Smooth muscle cell (in vitro differentiated cells): Measurements from ENCODE around the gene P2RX7. TPM values are rescaled to one million over a fixed set of nuclear protein-coding genes. Genes with fewer than 3 reads are reported as not detected.

Experiments used
- DNase-seq: peaks from one replicate; lab custom pipeline; 2025; ENCODE audit not compliant: unreplicated experiment; lab: John Stamatoyannopoulos, UW
- H2AFZ ChIP-seq: fragments of 200-600 bp; sonication (generic); 2 replicates; pipeline ENCODE4 v1.6.0; 2016; ENCODE audit warnings: antibody characterized with exemption, low read depth, mild to moderate bottlenecking
- H3F3A ChIP-seq: fragments of 200-600 bp; sonication (generic); 2 replicates; pipeline ENCODE4 v1.6.0; 2017; ENCODE audit warnings: antibody characterized with exemption, low read depth
- H3K27ac ChIP-seq: fragments of 200-600 bp; sonication (generic); 2 replicates; pipeline ENCODE4 v1.5.1; 2016; ENCODE audit warnings: low read depth, mild to moderate bottlenecking
- H3K27me3 ChIP-seq: fragments of 200-600 bp; sonication (generic); 2 replicates; pipeline ENCODE4 v1.6.1; 2016; ENCODE audit warnings: low read depth, mild to moderate bottlenecking
- H3K36me3 ChIP-seq: fragments of 200-600 bp; sonication (generic); 2 replicates; pipeline ENCODE4 v1.5.1; 2016; ENCODE audit warnings: low read depth
- H3K4me1 ChIP-seq: fragments of 200-600 bp; sonication (generic); 2 replicates; pipeline ENCODE4 v1.5.1; 2016; ENCODE audit warnings: low read depth
- H3K4me2 ChIP-seq: fragments of 200-600 bp; sonication (generic); 2 replicates; pipeline ENCODE4 v1.6.0; 2016; ENCODE audit warnings: mild to moderate bottlenecking
- H3K4me3 ChIP-seq: fragments of 200-600 bp; sonication (generic); 2 replicates; pipeline ENCODE4 v1.5.1; 2016; ENCODE audit warnings: mild to moderate bottlenecking
- H3K79me2 ChIP-seq: fragments of 200-600 bp; sonication (generic); 2 replicates; pipeline ENCODE4 v1.6.0; 2016; ENCODE audit warnings: low read depth, mild to moderate bottlenecking
- H3K9ac ChIP-seq: fragments of 200-600 bp; sonication (generic); 2 replicates; pipeline ENCODE4 v1.6.0; 2016; ENCODE audit warnings: low read depth
- H3K9me3 ChIP-seq: fragments of 200-600 bp; sonication (generic); replicated peaks from 2 replicates; pipeline ENCODE4 v1.5.1; 2016; ENCODE audit warnings: low read depth
- H4K20me1 ChIP-seq: fragments of 200-600 bp; sonication (generic); 2 replicates; pipeline ENCODE4 v1.6.0; 2016; ENCODE audit warnings: low read depth
- WGBS: methylation state at CpG from one replicate; pipeline ENCODE4 v1.1.7; 2016; ENCODE audit warnings: low lambda C conversion rate; 5-methylcytosine and 5-hydroxymethylcytosine counted together
- polyA plus RNA-seq: library from polyadenylated mRNA; unstranded; fragments of >200 nt; fragmentation: Nextera tagmentation; extraction: Ambion mirVana; gene quantifications from 2 replicates; pipeline ENCODE4 v1.2.1, GENCODE V29; 2016
- total RNA-seq: library from RNA; depleted of rRNA; stranded (reverse); fragments of >200 nt; gene quantifications from 2 replicates; pipeline ENCODE4 v1.2.3, GENCODE V29; 2014
- TF ChIP-seq, protein P1 (sequence below): fragments of 200-600 bp; sonication (generic); IDR thresholded peaks from 2 replicates; pipeline ENCODE4 v1.5.1; 2017; ENCODE audit warnings: borderline replicate concordance, mild to moderate bottlenecking, antibody characterized with exemption; ENCODE audit not compliant: insufficient read depth, poor library complexity, severe bottlenecking

P2RX7 gene
- total and polyA plus RNA-seq, 2 experiments from 2014 or later, result 1.1 to 1.6 TPM

DNA sequence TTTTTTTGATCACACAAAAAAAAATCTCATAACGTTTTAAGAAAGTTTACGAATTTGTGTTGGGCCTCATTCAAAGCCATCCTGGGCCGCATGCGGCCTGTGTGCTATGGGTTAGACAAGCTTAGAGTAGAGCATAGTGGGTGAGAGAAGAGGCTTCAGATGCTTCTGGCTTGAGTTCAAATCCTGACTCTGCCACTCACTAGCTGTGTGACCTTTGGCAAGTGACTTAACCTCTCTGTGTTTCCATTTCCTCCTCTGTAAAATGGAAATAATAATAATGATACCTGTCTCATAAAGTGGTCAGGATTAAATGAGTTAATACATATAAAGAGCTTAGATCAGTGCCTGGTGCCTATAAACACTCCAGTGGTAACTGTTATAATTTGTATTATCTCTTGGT is 83.4 kb downstream of the P2RX7 start:
- WGBS, result 96% methylated on average over 4 of the region's 4 CpGs
- Histone ChIP-seq H3K4me2 (no peak overlapping the region), H3K9ac (no peak overlapping the region), H3K9me3 (no peaks in the 10 kb centered on the region), H3K4me3 (no peak overlapping the region), H3K27me3 (no peaks in the 10 kb centered on the region), H3K36me3 (no peaks in the 10 kb centered on the region), H2AFZ (no peak overlapping the region), H3K27ac (peak overlapping the region; percentile 96), H3K79me2 (no peaks in the 10 kb centered on the region), H4K20me1 (no peaks in the 10 kb centered on the region), H3F3A (peaks cover 9% of the 10 kb centered on the region), H3K4me1 (no peaks in the 10 kb centered on the region)
- TF ChIP-seq, protein P1, sequence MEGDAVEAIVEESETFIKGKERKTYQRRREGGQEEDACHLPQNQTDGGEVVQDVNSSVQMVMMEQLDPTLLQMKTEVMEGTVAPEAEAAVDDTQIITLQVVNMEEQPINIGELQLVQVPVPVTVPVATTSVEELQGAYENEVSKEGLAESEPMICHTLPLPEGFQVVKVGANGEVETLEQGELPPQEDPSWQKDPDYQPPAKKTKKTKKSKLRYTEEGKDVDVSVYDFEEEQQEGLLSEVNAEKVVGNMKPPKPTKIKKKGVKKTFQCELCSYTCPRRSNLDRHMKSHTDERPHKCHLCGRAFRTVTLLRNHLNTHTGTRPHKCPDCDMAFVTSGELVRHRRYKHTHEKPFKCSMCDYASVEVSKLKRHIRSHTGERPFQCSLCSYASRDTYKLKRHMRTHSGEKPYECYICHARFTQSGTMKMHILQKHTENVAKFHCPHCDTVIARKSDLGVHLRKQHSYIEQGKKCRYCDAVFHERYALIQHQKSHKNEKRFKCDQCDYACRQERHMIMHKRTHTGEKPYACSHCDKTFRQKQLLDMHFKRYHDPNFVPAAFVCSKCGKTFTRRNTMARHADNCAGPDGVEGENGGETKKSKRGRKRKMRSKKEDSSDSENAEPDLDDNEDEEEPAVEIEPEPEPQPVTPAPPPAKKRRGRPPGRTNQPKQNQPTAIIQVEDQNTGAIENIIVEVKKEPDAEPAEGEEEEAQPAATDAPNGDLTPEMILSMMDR, result no peak
- DNase-seq, result no peak

DNA sequence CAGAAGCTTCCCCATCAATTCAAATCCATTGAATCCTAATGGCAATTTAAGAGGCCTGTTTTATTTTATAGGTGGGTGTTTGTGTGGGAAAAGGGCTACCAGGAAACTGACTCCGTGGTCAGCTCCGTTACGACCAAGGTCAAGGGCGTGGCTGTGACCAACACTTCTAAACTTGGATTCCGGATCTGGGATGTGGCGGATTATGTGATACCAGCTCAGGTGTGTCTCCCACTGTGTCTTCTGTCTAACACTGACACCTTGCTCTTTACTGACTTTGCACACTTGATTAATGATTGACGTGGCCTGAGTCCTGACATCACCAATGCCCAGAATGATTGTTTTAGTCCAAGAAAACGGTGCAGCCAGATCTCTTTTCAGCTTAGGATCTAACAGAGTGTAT is 84.4 kb downstream of the P2RX7 start:
- 94% methylated on average over 8 of the region's 8 CpGs for WGBS
- Histone ChIP-seq H3K9ac (no peak overlapping the region), H3K4me3 (no peak overlapping the region), H3F3A (peaks cover 9% of the 10 kb centered on the region), H3K4me1 (no peaks in the 10 kb centered on the region), H3K27ac (no peak overlapping the region), H2AFZ (no peak overlapping the region), H3K9me3 (no peaks in the 10 kb centered on the region), H3K4me2 (no peak overlapping the region), H3K36me3 (no peaks in the 10 kb centered on the region), H4K20me1 (no peaks in the 10 kb centered on the region), H3K79me2 (no peaks in the 10 kb centered on the region), H3K27me3 (no peaks in the 10 kb centered on the region)
- DNase-seq, result no peak
- TF ChIP-seq, protein P1, result no peak

DNA sequence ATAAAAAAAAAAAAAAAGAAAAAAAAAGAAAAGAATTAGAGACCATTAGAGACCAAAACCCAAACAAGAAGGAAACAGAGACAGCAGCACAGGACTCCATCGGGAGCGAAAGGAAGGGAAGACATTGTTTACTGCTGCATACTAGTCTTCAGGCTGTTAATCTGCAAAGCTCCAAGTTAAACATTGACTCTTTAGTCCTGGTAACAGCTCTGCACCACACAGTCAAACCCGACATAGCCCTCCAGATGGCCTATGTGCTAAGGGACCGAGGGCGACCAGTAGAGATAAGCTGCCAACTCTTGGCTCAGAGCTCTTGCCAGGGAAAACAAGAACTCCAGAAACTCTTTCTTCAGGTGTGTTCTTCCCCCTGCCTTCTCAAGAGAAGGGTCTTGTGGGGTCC is 85.1 kb downstream of the P2RX7 start:
- Histone ChIP-seq H3K27me3 (no peaks in the 10 kb centered on the region), H3K4me2 (no peak overlapping the region)

More for the DNA sequence above, 85.1 kb downstream of the P2RX7 start:
- Histone ChIP-seq H4K20me1 (no peaks in the 10 kb centered on the region), H3K4me3 (no peak overlapping the region), H3K9ac (no peak overlapping the region), H3K36me3 (no peaks in the 10 kb centered on the region), H3K4me1 (no peaks in the 10 kb centered on the region), H3F3A (peaks cover 9% of the 10 kb centered on the region), H3K79me2 (no peaks in the 10 kb centered on the region), H2AFZ (no peak overlapping the region), H3K9me3 (no peaks in the 10 kb centered on the region), H3K27ac (no peak overlapping the region)
- TF ChIP-seq, protein P1, result no peak
- DNase-seq, result no peak
- WGBS, result 71% methylated on average over 5 of the region's 5 CpGs
